SH-SY5Y (cell line): ENCODE measurements around the gene ADRA1B.

Experiments
- GATA2 ChIP-seq: IDR thresholded peaks from 2 replicates; pipeline ENCODE4 v1.6.1; 2011; ENCODE audit warnings: mild to moderate bottlenecking, low read depth, low read length
- GATA3 ChIP-seq: IDR thresholded peaks from 2 replicates; pipeline ENCODE4 v1.6.1; 2011; ENCODE audit warnings: low read depth, mild to moderate bottlenecking, low read length, moderate library complexity

GRCh38 chr5:159913048-159913447 lies 3.2 kb upstream of the ADRA1B start:
- TF ChIP-seq GATA3, result no peak
- no peak for TF ChIP-seq GATA2
